ENCODE results near the gene KPNA4.
"Not testable (repeated sequence)": the region's sequence is repeated elsewhere in the genome, so short reads cannot be mapped to it uniquely, and the experiment has no call there.

- not testable (repeated sequence) for TF ChIP-seq POLR2A (IDR thresholded peaks at IDR 0.05)
- TF ChIP-seq, protein P1, sequence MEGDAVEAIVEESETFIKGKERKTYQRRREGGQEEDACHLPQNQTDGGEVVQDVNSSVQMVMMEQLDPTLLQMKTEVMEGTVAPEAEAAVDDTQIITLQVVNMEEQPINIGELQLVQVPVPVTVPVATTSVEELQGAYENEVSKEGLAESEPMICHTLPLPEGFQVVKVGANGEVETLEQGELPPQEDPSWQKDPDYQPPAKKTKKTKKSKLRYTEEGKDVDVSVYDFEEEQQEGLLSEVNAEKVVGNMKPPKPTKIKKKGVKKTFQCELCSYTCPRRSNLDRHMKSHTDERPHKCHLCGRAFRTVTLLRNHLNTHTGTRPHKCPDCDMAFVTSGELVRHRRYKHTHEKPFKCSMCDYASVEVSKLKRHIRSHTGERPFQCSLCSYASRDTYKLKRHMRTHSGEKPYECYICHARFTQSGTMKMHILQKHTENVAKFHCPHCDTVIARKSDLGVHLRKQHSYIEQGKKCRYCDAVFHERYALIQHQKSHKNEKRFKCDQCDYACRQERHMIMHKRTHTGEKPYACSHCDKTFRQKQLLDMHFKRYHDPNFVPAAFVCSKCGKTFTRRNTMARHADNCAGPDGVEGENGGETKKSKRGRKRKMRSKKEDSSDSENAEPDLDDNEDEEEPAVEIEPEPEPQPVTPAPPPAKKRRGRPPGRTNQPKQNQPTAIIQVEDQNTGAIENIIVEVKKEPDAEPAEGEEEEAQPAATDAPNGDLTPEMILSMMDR (IDR thresholded peaks at IDR 0.05) = not testable (repeated sequence)
Observed at GRCh38 chr3:160573955-160574525, 8.7 kb upstream of the KPNA4 start.
